ENCODE results near the gene DNAJC13. TPM values are rescaled to one million over a fixed set of nuclear protein-coding genes. Genes with fewer than 3 reads are reported as not detected.

Gene DNAJC13
- total RNA-seq, 1 experiment from 2014 or later: 33.0 TPM

DNA sequence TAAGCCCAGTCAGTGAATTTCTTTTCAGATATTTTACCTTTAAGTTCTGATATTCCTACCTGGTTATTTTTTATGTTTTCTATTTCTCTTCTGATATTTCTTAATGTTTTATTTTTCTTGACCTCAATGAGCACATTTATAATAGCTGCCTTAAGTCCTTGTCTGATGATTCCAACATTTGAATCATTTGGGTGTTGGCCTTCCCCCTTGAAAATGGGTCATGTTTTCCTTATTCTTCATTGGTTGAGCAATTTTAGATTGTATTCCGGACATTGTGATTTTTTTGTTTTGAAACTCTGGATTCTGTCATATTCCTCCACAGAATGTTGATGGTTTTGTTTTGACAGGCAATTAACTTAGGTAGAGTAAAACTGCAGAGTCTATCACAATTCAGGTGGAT lies 170.1 kb downstream of the DNAJC13 start:
- DNase-seq (ENCODE audit: unreplicated experiment): no peak
- no TSS peak for BruUV-seq (replicated peaks)
- no peaks in the 10 kb centered on the region for H3K9me3 Mint-ChIP-seq (ENCODE audit: unreplicated experiment)

More for the DNA sequence above, 170.1 kb downstream of the DNAJC13 start:
- ChIA-PET POLR2A (interaction anchor here (0.7 kb wide), 1 partner anchor 1066 kb away, joined by 3 read pairs; no protein-coding TSS in a partner anchor), CTCF (interaction anchor here (0.8 to 1.3 kb wide), 4 partner anchors 14 to 52 kb away, joined by 3 to 4 read pairs (median 4); no protein-coding TSS in a partner anchor)
- no peaks in the 10 kb centered on the region for H3K27me3 Mint-ChIP-seq (ENCODE audit: insufficient read depth, unreplicated experiment)
- no peaks in the 10 kb centered on the region for H3K36me3 Mint-ChIP-seq (ENCODE audit: insufficient read depth, unreplicated experiment)
- no peak overlapping the region for H3K4me3 Mint-ChIP-seq (ENCODE audit: unreplicated experiment)
- H3K4me1 Mint-ChIP-seq (ENCODE audit: insufficient read depth, unreplicated experiment): no peaks in the 10 kb centered on the region
- TF ChIP-seq, protein P1, sequence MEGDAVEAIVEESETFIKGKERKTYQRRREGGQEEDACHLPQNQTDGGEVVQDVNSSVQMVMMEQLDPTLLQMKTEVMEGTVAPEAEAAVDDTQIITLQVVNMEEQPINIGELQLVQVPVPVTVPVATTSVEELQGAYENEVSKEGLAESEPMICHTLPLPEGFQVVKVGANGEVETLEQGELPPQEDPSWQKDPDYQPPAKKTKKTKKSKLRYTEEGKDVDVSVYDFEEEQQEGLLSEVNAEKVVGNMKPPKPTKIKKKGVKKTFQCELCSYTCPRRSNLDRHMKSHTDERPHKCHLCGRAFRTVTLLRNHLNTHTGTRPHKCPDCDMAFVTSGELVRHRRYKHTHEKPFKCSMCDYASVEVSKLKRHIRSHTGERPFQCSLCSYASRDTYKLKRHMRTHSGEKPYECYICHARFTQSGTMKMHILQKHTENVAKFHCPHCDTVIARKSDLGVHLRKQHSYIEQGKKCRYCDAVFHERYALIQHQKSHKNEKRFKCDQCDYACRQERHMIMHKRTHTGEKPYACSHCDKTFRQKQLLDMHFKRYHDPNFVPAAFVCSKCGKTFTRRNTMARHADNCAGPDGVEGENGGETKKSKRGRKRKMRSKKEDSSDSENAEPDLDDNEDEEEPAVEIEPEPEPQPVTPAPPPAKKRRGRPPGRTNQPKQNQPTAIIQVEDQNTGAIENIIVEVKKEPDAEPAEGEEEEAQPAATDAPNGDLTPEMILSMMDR (IDR thresholded peaks at IDR 0.05; ENCODE audit: unreplicated experiment): no peak
- H3K27ac Mint-ChIP-seq (ENCODE audit: low read depth, unreplicated experiment): no peak overlapping the region
- intact Hi-C loops (cut with micrococcal nuclease): no loop called here

Other genes with a start within 250 kb of the DNAJC13 start
- gene ACP3, start 100.1 kb upstream of the DNAJC13 start, total RNA-seq (2022): not detected in 2 replicates
- gene ACKR4, start 179.8 kb downstream of the DNAJC13 start, total RNA-seq (2022): not detected in 2 replicates
- 30.9 and 31.9 TPM in 2 replicates for gene ACAD11, start 242.3 kb downstream of the DNAJC13 start, total RNA-seq (2022)
- 47.7 and 50.0 TPM in 2 replicates for gene UBA5, start 242.8 kb downstream of the DNAJC13 start, total RNA-seq (2022)